Epidermal melanocyte (primary cell): ENCODE data around the gene CEP63.

Experiments used
- DNase-seq: peaks from one replicate; pipeline ENCODE4 v3.0.0; 2011; ENCODE audit warnings: low spot score; ENCODE audit not compliant: insufficient read length

Gene CEP63

GRCh38 chr3:134468519-134468918, 17.3 kb upstream of the CEP63 start:
- no peak for DNase-seq

DNA sequence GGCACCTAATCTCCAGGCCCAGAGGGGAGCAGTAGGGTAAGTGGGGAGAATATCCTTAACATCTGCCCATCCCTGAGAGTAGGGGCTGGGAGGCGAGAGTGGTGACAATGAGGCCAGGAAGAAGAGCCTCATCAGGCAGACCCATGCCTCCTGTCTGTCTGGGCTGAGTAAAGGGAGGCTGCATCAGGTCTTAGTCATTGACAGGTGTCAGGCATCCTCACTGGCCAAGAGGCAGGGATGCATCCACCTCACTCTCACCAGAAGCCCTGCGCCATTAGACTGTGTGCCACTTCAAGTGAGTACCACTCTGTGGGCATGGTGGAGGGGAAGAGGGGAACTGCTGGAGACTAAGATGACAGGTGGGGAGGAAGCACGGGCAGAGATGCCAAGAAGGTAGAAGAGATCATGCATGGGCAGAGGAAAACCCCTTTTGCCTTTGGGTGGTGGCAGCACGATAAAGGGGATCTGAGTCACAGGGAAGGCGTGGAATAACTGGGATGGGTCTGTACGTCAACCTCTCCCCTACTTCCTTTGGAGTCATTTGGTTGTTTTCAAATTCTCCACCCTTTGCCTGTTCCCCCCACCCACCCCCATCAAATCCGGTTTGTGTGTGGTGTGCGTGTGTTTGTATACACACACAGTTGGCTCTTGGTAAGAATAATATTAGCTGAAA, 14.2 kb upstream of the CEP63 start:
- no peak for DNase-seq

DNA sequence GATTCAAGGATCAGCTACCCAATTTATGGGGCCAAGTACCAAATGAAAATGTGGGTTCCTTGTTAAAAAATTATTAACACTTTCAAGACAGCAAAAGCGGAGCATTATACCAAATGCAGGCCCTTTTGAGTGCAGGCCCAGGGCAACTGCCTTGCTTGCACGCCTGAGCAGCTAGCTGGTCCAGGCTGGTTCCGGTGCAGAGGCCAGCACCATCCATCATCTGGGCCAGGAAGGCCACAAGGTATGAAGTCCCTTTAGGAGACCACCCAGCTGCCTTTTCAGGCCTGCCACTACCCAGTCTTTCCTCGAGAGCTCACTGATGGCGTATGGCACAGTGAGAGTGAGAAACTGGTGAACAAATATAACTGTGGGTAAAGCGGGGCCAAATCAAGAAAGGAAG, 13.0 kb upstream of the CEP63 start:
- no peak for DNase-seq

DNA sequence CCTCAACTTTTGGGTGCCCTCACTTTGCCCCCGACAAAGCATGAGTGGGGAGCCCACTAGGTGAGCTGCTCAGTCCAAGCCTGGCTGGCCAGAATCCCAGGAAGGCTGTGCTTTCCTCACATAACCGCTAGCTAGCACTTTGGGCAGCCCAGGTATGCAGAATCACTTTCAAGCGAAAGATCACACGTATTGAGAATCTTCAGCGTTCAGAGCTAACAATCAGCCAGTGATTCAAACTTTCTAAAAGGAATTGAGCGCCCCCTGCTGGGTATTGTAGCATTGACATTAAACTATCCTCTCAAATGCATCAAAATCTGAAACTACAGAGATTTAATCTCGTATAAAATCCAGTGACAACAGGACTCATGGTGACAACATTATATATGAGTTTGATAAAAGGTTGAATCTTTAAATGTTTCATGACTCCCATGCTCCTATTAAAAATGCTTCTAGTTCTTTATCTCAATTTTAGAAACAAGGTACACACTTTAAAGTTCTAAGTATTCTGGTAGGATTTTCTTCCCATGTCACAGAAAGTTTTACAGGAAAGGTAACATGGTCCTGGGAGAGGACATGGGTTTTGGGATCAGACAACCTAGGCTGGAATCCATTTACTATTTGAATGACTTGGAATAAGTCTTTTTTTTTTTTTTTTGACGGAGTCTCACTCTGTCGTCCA, 11.8 kb upstream of the CEP63 start:
- DNase-seq = no peak

- DNase-seq = no peak
These were observed 10.9 kb upstream of the CEP63 start for GRCh38 chr3:134474956-134475355.

- no peak for DNase-seq
These were observed 9.6 kb upstream of the CEP63 start for GRCh38 chr3:134476306-134476705.

GRCh38 chr3:134477002-134477401, 8.9 kb upstream of the CEP63 start:
- no peak for DNase-seq

DNA sequence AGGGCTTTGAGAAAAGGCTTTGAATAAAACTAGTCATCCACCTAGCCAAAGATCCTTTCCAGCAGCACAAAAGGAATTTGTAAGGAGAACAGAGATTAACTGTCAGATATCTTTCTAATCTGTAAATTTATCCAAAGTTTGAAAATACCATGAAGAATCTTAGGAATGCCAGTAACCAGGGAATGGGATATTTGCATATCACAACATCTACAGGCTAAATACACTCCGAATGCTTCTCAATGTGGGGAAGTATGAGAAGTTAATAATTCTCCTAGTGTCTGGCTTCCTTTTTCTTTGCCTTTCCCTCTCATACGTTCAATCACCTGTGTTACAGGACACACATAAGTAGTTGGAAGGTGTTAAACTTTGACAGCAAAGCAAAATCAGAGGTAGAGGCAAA, 7.9 kb upstream of the CEP63 start:
- DNase-seq = no peak

GRCh38 chr3:134480546-134480945, 5.3 kb upstream of the CEP63 start:
- DNase-seq = no peak

DNA sequence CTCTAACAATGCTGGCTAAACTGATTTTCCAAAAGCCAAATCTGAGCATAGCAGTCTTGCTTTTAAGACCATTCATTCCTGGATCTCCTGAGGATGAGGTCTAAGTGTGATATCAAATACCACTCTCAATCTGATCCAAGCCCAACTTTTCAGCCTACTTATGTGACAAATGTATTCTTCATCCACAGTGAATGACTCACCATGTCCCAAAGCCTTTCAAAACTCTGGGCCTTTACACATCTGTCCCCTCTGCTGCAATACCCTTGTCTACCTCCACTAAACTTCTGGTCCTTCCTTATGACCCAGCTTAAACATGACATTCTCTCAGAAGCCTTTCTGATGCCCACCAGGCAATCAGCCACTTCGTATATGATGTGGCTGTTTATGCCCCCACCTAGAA, 4.7 kb upstream of the CEP63 start:
- DNase-seq = no peak

GRCh38 chr3:134482622-134483021, 3.2 kb upstream of the CEP63 start:
- no peak for DNase-seq

- no peak for DNase-seq
These were observed 2.5 kb upstream of the CEP63 start for GRCh38 chr3:134483195-134483900.

DNA sequence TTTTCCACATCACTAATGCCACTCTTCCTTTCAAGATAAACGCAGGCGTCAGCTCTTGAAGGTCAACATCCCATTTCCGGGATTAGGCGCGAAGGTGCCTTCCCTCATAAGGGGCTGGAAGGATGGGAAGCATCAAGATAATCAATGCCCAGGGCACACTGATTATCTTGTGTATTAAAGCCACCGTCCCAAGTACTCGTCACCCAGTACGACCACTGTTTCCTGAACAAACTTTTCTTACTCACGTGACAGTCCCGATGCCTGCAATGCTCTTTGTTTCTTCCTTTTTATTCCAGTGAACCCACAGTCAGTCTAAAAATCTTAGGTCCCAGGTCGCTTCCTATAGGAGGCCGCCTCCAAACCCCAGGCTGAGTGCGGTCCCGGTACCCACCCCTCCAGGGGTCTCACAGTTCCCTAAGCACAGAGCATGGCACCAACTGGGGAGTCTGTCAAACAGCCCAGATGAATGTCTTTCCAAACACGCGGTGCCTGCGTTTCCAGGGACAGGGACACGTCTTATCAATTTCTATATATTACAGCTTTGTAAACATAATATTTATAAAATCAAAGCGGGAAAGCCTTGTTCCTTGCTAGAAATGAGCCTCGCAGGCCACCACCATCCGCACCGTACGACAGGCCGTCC, 661 bp upstream of the CEP63 start:
- DNase-seq = no peak

- DNase-seq = no peak
These were observed 752 bp downstream of the CEP63 start for GRCh38 chr3:134486577-134487041.

DNA sequence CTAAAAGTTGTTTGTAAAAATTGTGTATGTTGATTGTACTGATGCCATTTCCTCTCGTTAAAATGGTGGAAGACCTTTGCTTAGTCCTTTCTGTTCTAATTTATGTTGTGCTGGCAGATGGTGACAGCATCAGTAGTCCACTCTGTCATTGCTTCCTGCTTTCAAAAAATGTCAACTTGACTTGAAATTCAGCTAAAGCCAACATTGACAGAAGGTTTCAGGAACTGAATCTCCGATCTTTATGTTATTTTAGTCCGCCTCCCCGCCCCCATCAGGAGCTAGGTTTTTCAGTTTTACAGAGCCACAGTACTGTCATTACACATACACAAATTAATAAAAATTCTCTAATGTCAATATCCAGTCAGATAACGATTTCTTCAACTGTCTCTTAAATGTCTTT, 1.5 kb downstream of the CEP63 start:
- no peak for DNase-seq

GRCh38 chr3:134494495-134494894, 8.6 kb downstream of the CEP63 start:
- peak; percentile 32 for DNase-seq

DNA sequence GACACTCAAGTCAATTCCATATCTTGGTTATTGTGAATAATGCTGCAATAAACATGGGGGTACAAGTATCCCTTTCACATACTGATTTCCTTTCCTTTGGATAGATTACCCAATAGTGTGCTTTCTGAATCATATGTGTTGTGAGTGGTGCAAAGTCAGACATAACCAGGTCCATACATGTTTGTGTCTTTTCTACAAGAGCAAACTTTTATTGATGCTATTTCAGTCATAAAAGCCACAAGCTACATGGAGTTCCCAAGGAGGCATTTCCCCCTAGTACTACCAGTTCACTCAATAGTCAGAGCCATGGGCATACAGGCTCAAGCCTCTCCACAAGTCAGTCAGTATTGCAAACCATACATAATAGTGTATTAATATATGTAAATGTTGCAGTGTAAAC, 10.1 kb downstream of the CEP63 start:
- DNase-seq = no peak

DNA sequence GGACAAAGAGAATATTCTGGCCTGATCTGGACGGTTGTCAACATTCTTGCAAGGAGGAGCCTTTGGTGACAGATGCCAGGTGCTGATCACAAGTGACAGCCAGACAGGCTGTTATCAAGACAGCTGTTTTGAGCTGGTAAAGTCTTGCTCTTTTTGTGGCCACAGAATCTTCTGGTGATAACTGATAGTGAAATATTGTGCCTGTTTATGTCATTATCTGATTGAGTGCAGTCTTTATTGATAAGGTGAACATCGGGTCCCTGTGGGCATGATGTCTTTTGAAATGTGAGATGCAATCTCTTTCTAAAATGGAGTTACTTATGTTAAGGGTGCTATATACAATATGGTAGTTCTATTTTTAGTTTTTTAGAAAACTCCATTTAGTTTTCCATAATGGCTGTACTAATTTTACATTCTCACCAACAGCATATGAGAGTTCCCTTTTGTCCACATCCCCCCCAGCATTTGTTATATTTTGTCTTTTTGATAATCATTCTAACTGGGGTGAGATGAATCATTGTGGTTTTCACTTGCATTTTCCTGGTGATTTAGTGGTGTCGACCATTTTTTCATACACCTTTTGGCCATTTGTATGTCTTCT, 10.7 kb downstream of the CEP63 start:
- no peak for DNase-seq

DNA sequence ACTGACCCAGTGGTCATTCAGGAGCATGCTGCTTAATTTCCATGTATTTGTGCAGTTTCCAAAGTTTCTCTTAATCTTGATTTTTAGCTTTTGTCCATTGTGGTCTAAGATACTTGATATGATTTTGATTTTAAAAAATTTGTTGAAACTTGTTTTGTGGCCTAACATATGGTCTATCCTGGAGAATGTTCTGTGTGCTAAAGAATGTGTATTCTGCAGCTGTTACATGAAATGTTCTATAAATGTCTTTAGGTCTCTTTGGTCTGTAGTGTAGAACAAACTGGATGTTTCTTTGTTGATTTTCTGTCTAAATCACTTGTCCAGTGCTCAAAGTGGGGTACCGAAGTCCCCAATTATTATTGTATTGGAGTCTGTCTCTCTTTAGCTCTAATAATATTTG, 17.4 kb downstream of the CEP63 start:
- no peak for DNase-seq

DNA sequence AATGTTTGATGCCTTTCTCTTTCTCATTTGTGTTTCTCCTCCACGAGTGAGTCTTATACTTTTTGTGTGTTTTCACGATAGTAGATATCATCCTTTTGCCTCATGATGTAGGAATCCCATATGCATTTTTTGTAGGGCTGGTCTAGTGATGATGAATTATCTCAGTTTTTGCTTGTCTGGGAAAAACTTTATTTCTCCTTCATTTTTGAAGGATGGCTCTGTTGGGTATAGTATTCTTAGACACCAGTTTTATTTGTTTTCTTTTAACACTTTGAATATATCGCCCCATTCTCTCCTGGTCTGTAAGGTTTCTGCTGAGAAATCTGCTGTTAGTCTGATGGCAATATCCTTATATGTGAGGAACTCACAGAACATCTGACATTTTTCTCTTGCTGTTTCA, 18.3 kb downstream of the CEP63 start:
- no peak for DNase-seq

- no peak for DNase-seq
These were observed 19.6 kb downstream of the CEP63 start for GRCh38 chr3:134505485-134505884.

DNA sequence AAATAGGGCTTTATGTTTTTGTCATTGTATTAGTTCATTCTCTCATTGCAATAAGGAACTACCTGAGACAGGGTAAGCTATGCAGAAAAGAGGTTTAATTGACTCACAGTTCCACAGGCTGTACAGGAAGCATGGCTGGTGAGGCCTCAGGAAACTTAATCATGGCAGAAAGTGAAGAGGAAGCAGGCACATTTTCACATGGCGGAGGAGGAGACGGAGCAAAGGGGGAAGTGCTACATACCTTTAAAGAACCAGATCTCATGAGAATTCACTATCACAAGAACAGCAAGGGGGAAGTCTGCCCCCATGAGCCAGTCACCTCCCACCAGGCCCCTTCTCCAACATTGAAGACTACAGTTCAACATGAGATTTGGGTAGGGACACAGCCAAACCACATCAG, 25.6 kb downstream of the CEP63 start:
- no peak for DNase-seq
